T-cell (primary cell): Measurements from ENCODE around the gene INPP5A. TPM values are rescaled to one million over a fixed set of nuclear protein-coding genes. Genes with fewer than 3 reads are reported as not detected.

ENCODE experiments used
- ATAC-seq, 4 experiments: fragments of 200-7000 bp in 3 of 4; fragments of 150-1000 bp in 1 of 4; cut with Tn5 transposase; replicated peaks in 1 of 4; 1 replicate in 3 of 4; 2 replicates in 1 of 4; pipeline ENCODE4 v1.10.0; 2021; ENCODE audit warnings: moderate library complexity in 3 of 4, mild to moderate bottlenecking in 2 of 4, moderate number of reproducible peaks in 1 of 4
- CTCF ChIA-PET, 2 donors: fragments of 300-600 bp; sonication (Branson Sonifier 250); formaldehyde crosslinking; loops; one replicate each; lab custom pipeline; 2022; ENCODE audit warnings: antibody characterized with exemption in 2 of 2; lab: Charles Lee
- POLR2A ChIA-PET, 2 donors: fragments of 300-600 bp; sonication (Branson Sonifier 250); formaldehyde crosslinking; loops; one replicate each; lab custom pipeline; 2022; ENCODE audit warnings: antibody characterized with exemption in 2 of 2; lab: Charles Lee
- DNase-seq, 35 experiments: peaks; one replicate each; pipeline versions ENCODE4 v3.0.0 to v3.0.0-alpha.2; 2013 to 2023
- H3K27ac ChIP-seq: one replicate; pipeline ENCODE4 v1.5.1; 2013; ENCODE audit warnings: low read length
- H3K27me3 ChIP-seq, 2 experiments: replicated peaks in 1 of 2; 1 replicate in 1 of 2; 2 replicates in 1 of 2; pipeline versions ENCODE4 v1.6.1 to v1.7.0; 2013; ENCODE audit warnings: low read length in 1 of 2, mixed read lengths in 1 of 2; ENCODE audit not compliant: control insufficient read depth in 2 of 2, insufficient read depth in 2 of 2; ENCODE audit errors: extremely low read depth in 1 of 2
- H3K36me3 ChIP-seq, 2 donors: 1 replicate in 1 of 2; 2 replicates in 1 of 2; pipeline versions ENCODE4 v1.6.1 to v1.7.0; 2013; ENCODE audit warnings: low read length in 1 of 2; ENCODE audit not compliant: control insufficient read depth in 2 of 2, insufficient read depth in 1 of 2; ENCODE audit errors: extremely low read depth in 1 of 2
- H3K4me1 ChIP-seq, 2 experiments: 1 replicate in 1 of 2; 2 replicates in 1 of 2; pipeline versions ENCODE4 v1.6.1 to v1.7.0; 2013; ENCODE audit warnings: low read length in 2 of 2, mixed read lengths in 1 of 2; ENCODE audit not compliant: insufficient read depth in 2 of 2, control insufficient read depth in 1 of 2; ENCODE audit errors: extremely low read depth in 1 of 2
- H3K4me3 ChIP-seq, 2 donors: 1 replicate in 1 of 2; 2 replicates in 1 of 2; pipeline versions ENCODE4 v1.5.1 to v1.7.0; 2013; ENCODE audit warnings: mild to moderate bottlenecking in 2 of 2, low read length in 1 of 2, moderate library complexity in 1 of 2; ENCODE audit not compliant: control insufficient read depth in 1 of 2; ENCODE audit errors: extremely low read depth in 1 of 2
- H3K9me3 ChIP-seq: 2 replicates; pipeline ENCODE4 v1.7.0; 2013
- H3K27ac Mint-ChIP-seq, 2 donors: one replicate each; pipeline ENCODE4 v1.8.0; 2020 to 2021; ENCODE audit warnings: mild to moderate bottlenecking in 2 of 2, mixed read lengths in 2 of 2
- H3K27me3 Mint-ChIP-seq, 2 donors: one replicate each; pipeline ENCODE4 v1.8.0; 2021 to 2022; ENCODE audit warnings: mixed read lengths in 2 of 2
- H3K36me3 Mint-ChIP-seq: one replicate; pipeline ENCODE4 v1.8.0; 2021; ENCODE audit warnings: mixed read lengths
- H3K4me1 Mint-ChIP-seq, 3 donors: one replicate each; pipeline ENCODE4 v1.8.0; 2020 to 2022; ENCODE audit warnings: mixed read lengths in 3 of 3, mild to moderate bottlenecking in 1 of 3
- H3K4me3 Mint-ChIP-seq, 3 donors: one replicate each; pipeline ENCODE4 v1.8.0; 2020 to 2022; ENCODE audit warnings: mild to moderate bottlenecking in 3 of 3, mixed read lengths in 3 of 3, moderate library complexity in 3 of 3
- H3K9me3 Mint-ChIP-seq, 3 donors: one replicate each; pipeline ENCODE4 v1.8.0; 2020 to 2022; ENCODE audit warnings: mixed read lengths in 3 of 3
- WGBS: methylation state at CpG from one replicate; pipeline ENCODE4 v1.1.5; 2013; ENCODE audit warnings: missing lambda C conversion rate; ENCODE audit not compliant: insufficient coverage; 5-methylcytosine and 5-hydroxymethylcytosine counted together
- total RNA-seq, 35 experiments: library from RNA in 6 of 35; stranded (reverse) in 6 of 35; fragments of 120-200 nt in 1 of 35; gene quantifications; one replicate each; pipeline versions ENCODE4 v1.2.1 to v1.2.4 and lab custom pipeline; 2013 to 2026

Gene INPP5A
- total RNA-seq, 5 donors from 2014 or later (not counting 1 experiment from before 2014, with no cell fraction given): 20.9 to 23.1 (median 22.9) TPM

DNA sequence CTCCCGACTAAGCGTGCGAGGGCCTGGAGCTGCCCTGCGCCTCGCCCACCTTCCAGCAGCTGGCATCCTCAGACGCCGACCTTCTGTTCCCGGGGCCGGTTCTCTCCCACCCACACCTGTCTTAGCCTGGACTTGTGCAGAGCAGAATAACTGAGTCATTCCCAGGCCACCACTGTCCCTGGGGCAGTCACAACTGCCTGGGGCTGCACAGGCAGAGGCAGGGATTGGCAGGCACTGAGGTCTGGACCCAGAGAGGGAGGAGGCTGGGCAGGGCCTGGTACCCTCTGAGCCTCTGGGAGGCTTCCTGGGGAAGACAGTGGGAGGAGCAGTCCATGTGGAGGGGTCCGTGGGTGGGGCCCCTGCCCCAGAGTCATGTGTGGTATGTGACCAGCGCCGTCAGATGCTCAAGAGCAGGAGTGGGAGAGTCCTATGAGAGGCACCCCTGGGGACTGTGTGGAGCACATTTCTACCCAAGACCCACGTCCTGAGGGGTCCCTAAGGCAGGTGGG lies 174.1 kb downstream of the INPP5A start:
- peaks cover 9 to 37% of the 10 kb centered on the region in 2 donors for H3K36me3 ChIP-seq
- no peak for DNase-seq

DNA sequence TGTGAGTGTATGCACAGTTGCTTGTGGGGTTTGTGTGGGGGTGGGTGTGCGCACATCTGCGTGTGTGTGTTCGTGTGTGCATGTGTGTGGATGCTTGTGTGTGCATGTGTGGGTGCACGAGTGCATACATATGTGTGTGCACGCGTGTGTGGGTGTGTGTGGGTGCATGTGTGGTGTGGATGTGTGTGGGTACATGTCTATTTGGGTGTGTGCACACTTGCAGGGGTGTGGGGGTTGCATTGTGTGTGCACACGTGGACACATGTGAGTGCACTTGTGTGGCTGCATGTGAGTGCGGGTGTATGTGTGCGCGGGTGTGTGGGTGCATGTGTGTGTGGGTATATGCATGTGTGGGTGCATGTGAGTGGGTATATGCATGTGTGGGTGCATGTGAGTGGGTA lies 174.7 kb downstream of the INPP5A start:
- CTCF ChIA-PET: no interaction called here
- DNase-seq: no peak
- no peak overlapping the region for H3K27ac Mint-ChIP-seq

More for the DNA sequence above, 174.1 kb downstream of the INPP5A start:
- Mint-ChIP-seq H3K4me1 (no peaks in the 10 kb centered on the region), H3K36me3 (peaks cover 55% of the 10 kb centered on the region), H3K4me3 (no peak overlapping the region), H3K9me3 (no peaks in the 10 kb centered on the region), H3K27ac (no peak overlapping the region), H3K27me3 (no peaks in the 10 kb centered on the region)
- H3K9me3 ChIP-seq: no peaks in the 10 kb centered on the region
- H3K27me3 ChIP-seq: no peaks in the 10 kb centered on the region
- H3K4me1 ChIP-seq: no peaks in the 10 kb centered on the region
- no peak overlapping the region for H3K27ac ChIP-seq
- H3K4me3 ChIP-seq: no peak overlapping the region
- no peak for ATAC-seq
- ChIA-PET POLR2A (no interaction called here), CTCF (no interaction called here)
- WGBS: 95% methylated on average over 13 of the region's 13 CpGs

DNA sequence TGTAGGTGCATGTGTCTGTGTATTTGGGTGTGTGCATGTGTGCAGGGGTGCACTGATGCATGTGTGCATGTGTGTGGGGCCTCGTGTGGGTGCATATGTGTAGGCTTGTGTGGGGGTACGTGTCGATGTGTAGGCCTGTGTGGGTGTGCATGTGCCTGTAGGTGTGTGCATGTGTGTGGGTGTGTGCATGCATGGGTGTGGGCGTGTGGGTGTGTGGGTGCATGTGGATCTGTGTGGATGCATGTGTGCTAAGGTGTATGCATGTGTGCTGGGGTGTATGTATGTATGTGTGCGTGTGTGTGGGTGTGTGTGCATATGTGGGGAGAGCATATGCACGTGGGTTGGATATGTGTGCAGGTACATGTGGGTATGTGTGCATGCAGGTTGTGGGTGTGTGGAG lies 175.2 kb downstream of the INPP5A start:
- Mint-ChIP-seq H3K27me3 (no peaks in the 10 kb centered on the region), H3K4me1 (no peaks in the 10 kb centered on the region), H3K27ac (no peak overlapping the region), H3K4me3 (no peak overlapping the region), H3K36me3 (peaks cover 45% of the 10 kb centered on the region), H3K9me3 (no peaks in the 10 kb centered on the region)
- H3K27ac ChIP-seq: no peak overlapping the region
- peaks cover 9 to 40% of the 10 kb centered on the region in 2 donors for H3K36me3 ChIP-seq
- ChIA-PET CTCF (no interaction called here), POLR2A (no interaction called here)
- H3K27me3 ChIP-seq: no peaks in the 10 kb centered on the region
- no peaks in the 10 kb centered on the region for H3K4me1 ChIP-seq
- DNase-seq (no peak), ATAC-seq (no peak)
- WGBS: 96% methylated on average over 6 of the region's 6 CpGs
- H3K9me3 ChIP-seq: no peaks in the 10 kb centered on the region
- no peak overlapping the region for H3K4me3 ChIP-seq

More for the DNA sequence above, 174.7 kb downstream of the INPP5A start:
- Histone ChIP-seq H3K4me1 (no peaks in the 10 kb centered on the region), H3K4me3 (no peak overlapping the region), H3K36me3 (peaks cover 9 to 40% of the 10 kb centered on the region in 2 donors), H3K9me3 (no peaks in the 10 kb centered on the region), H3K27ac (no peak overlapping the region), H3K27me3 (no peaks in the 10 kb centered on the region)
- Mint-ChIP-seq H3K36me3 (peaks cover 49% of the 10 kb centered on the region), H3K27me3 (no peaks in the 10 kb centered on the region), H3K9me3 (no peaks in the 10 kb centered on the region), H3K4me1 (no peaks in the 10 kb centered on the region), H3K4me3 (no peak overlapping the region)
- no peak for ATAC-seq
- POLR2A ChIA-PET: no interaction called here
- 98% methylated on average over 10 of the region's 10 CpGs for WGBS

DNA sequence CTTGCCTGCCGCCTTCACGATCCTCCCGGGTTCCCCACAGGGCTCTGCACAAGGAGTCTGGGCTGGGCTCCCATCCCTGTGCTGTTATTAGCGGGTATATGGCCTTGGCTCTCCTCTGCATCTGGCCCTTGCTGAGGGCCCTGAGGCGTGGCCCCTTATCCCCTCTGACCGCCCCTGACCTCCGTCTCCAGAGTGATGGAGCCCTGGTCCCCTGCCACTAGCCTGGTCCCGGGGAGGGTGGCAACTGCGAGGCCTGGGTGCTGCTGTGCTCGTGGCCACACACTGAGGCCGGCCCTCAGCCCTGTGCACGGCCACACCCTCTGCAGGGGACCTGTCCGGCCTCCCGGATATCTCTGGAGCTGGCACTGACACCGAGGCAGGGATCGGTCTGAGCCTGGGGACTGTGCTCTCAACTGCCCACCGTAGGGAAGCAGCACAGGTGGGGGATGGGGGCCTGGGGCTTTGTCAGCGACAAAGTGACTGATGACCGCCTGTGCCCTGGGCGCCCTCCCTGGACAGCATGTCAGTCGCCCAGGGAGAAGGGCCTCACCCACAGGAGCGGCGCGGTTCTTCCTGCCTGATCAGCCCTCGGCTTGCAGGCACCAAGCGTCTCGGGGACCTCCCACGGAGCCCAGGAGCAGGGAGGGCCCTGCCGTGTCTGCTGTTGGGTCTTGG lies 176.0 kb downstream of the INPP5A start:
- Mint-ChIP-seq H3K36me3 (peaks cover 40% of the 10 kb centered on the region), H3K4me1 (no peaks in the 10 kb centered on the region), H3K27me3 (no peaks in the 10 kb centered on the region), H3K9me3 (no peaks in the 10 kb centered on the region), H3K27ac (no peak overlapping the region), H3K4me3 (no peak overlapping the region)
- ChIA-PET POLR2A (no interaction called here), CTCF (no interaction called here)
- H3K27ac ChIP-seq: no peak overlapping the region
- DNase-seq: no peak
- no peaks in the 10 kb centered on the region for H3K9me3 ChIP-seq
- no peak for ATAC-seq
- 96% methylated on average over 29 of the region's 29 CpGs for WGBS
- H3K27me3 ChIP-seq: no peaks in the 10 kb centered on the region
- H3K36me3 ChIP-seq: peaks cover 6 to 40% of the 10 kb centered on the region in 2 donors
- no peaks in the 10 kb centered on the region for H3K4me1 ChIP-seq
- no peak overlapping the region for H3K4me3 ChIP-seq

- ATAC-seq (no peak), DNase-seq (no peak)
- Histone ChIP-seq H3K27ac (no peak overlapping the region), H3K36me3 (peaks cover 6 to 40% of the 10 kb centered on the region in 2 donors), H3K27me3 (no peaks in the 10 kb centered on the region), H3K4me3 (no peak overlapping the region), H3K4me1 (no peaks in the 10 kb centered on the region), H3K9me3 (no peaks in the 10 kb centered on the region)
- Mint-ChIP-seq H3K36me3 (peaks cover 37% of the 10 kb centered on the region), H3K27me3 (no peaks in the 10 kb centered on the region), H3K4me3 (no peak overlapping the region), H3K9me3 (no peaks in the 10 kb centered on the region), H3K4me1 (no peaks in the 10 kb centered on the region), H3K27ac (no peak overlapping the region)
- ChIA-PET CTCF (no interaction called here), POLR2A (no interaction called here)
- WGBS: 96% methylated on average over 44 of the region's 48 CpGs
Observed at GRCh38 chr10:132714096-132714985, 176.8 kb downstream of the INPP5A start.

DNA sequence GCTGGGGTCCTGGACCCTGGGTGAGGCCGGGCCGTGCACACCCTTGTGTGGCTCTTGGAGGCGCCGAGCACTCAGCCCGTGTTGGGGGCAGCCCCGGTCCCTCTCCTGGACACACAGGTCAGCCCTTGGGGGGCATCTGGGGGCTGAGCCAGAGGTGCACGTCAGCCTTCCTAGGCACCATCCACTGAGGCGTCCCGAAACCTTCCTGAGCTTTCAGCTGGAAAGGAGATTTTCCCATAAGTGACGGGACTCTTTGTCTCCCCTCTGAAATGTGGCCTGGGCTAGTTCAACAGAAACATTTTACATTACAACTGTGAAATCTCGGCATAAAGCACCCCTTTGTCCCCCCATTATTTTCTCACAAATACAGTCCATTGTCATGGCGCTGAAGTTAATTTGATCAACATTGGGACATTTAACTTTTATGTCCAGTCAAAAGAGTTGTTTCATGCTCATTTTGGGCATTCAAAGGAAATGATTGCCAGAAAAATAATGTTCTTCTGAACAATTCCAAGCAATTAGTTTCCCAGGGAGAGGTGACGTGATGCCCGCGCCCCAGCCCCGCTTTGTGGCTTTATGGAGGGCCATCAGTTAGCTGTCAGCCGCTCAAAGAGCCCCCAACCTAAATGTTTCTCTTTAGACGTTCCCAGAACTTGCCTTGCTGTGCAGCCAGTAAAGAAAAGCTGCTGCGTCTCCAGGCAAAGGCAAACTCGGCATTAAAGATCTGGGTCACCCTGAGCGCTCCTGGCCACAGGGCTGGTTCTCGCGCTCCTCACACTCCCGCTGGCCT lies 177.6 kb downstream of the INPP5A start:
- WGBS: 95% methylated on average over 22 of the region's 24 CpGs
- POLR2A ChIA-PET: no interaction called here
- CTCF ChIA-PET: no interaction called here
- Histone ChIP-seq H3K9me3 (no peaks in the 10 kb centered on the region), H3K27me3 (no peaks in the 10 kb centered on the region), H3K27ac (no peak overlapping the region), H3K4me1 (no peaks in the 10 kb centered on the region), H3K4me3 (no peak overlapping the region), H3K36me3 (peaks cover 6 to 33% of the 10 kb centered on the region in 2 donors)
- Mint-ChIP-seq H3K9me3 (no peaks in the 10 kb centered on the region), H3K36me3 (peaks cover 32% of the 10 kb centered on the region), H3K4me3 (no peak overlapping the region), H3K27ac (no peak overlapping the region), H3K27me3 (no peaks in the 10 kb centered on the region), H3K4me1 (no peaks in the 10 kb centered on the region)
- DNase-seq (no peak), ATAC-seq (no peak)
